Myocyte (in vitro differentiated cells): ENCODE data around the gene PCBD1. TPM values are rescaled to one million over a fixed set of nuclear protein-coding genes. Genes with fewer than 3 reads are reported as not detected.

Experiments
- DNase-seq: peaks from one replicate; pipeline ENCODE4 v3.0.0-alpha.2; 2012; ENCODE audit warnings: low read depth
- total RNA-seq: library from RNA; depleted of rRNA; stranded (reverse); fragments of >200 nt; gene quantifications from 2 replicates; pipeline ENCODE4 v1.2.3, GENCODE V29; 2014

The PCBD1 gene
- total RNA-seq, 1 donor from 2014 or later = 58.8 TPM

- no peak for DNase-seq
These were observed 29.3 kb upstream of the PCBD1 start for GRCh38 chr10:70917635-70918034.

- no peak for DNase-seq
These were observed 28.9 kb upstream of the PCBD1 start for GRCh38 chr10:70917226-70917625.

GRCh38 chr10:70916241-70916640 lies 27.9 kb upstream of the PCBD1 start:
- DNase-seq = no peak

- no peak for DNase-seq
These were observed 27.4 kb upstream of the PCBD1 start for GRCh38 chr10:70915806-70916205.

- DNase-seq = no peak
These were observed 26.8 kb upstream of the PCBD1 start for GRCh38 chr10:70915206-70915605.

GRCh38 chr10:70914316-70914864 lies 26.0 kb upstream of the PCBD1 start:
- DNase-seq = no peak

- DNase-seq = no peak
These were observed 25.5 kb upstream of the PCBD1 start for GRCh38 chr10:70913893-70914240.

- no peak for DNase-seq
These were observed 25.0 kb upstream of the PCBD1 start for GRCh38 chr10:70913191-70913892.

GRCh38 chr10:70912556-70912955 lies 24.2 kb upstream of the PCBD1 start:
- DNase-seq = no peak

- no peak for DNase-seq
These were observed 23.0 kb upstream of the PCBD1 start for GRCh38 chr10:70911386-70911785.

GRCh38 chr10:70910486-70911341 lies 22.3 kb upstream of the PCBD1 start:
- DNase-seq = no peak

GRCh38 chr10:70909326-70909935 lies 21.1 kb upstream of the PCBD1 start:
- no peak for DNase-seq

- no peak for DNase-seq
These were observed 20.3 kb upstream of the PCBD1 start for GRCh38 chr10:70908406-70909296.

GRCh38 chr10:70907637-70908405 lies 19.5 kb upstream of the PCBD1 start:
- DNase-seq = no peak

GRCh38 chr10:70906953-70907636 lies 18.7 kb upstream of the PCBD1 start:
- DNase-seq = no peak

GRCh38 chr10:70906031-70906783 lies 17.8 kb upstream of the PCBD1 start:
- DNase-seq = no peak

GRCh38 chr10:70905071-70906021 lies 17.0 kb upstream of the PCBD1 start:
- no peak for DNase-seq
